CD4-positive, CD25-positive, alpha-beta regulatory T cell (primary cell): ENCODE measurements around the gene NDST1. TPM values are rescaled to one million over a fixed set of nuclear protein-coding genes. Genes with fewer than 3 reads are reported as not detected.

Experiments
- ATAC-seq, 2 donors: fragments of 150-1000 bp; cut with Tn5 transposase; one replicate each; pipeline ENCODE4 v1.10.0; 2021; ENCODE audit warnings: low read depth in 2 of 2, moderate number of reproducible peaks in 2 of 2, moderate library complexity in 1 of 2
- DNase-seq, 3 donors: peaks; one replicate each; pipeline versions ENCODE4 v3.0.0 to v3.0.0-alpha.2; 2012 to 2022; ENCODE audit warnings: mixed read lengths in 1 of 3
- H3K27ac ChIP-seq: one replicate; pipeline ENCODE4 v1.7.0; 2013; ENCODE audit warnings: mild to moderate bottlenecking, low read length; ENCODE audit not compliant: insufficient read depth, poor library complexity, severe bottlenecking
- H3K27me3 ChIP-seq: one replicate; pipeline ENCODE4 v1.7.0; 2013; ENCODE audit warnings: low read length; ENCODE audit not compliant: control insufficient read depth, insufficient read depth
- H3K36me3 ChIP-seq: one replicate; pipeline ENCODE4 v1.7.0; 2013; ENCODE audit warnings: mild to moderate bottlenecking, low read length, moderate library complexity; ENCODE audit not compliant: control insufficient read depth, insufficient read depth
- H3K4me1 ChIP-seq: 2 replicates; pipeline ENCODE4 v1.7.0; 2013; ENCODE audit warnings: mild to moderate bottlenecking, low read length; ENCODE audit not compliant: insufficient read depth, control insufficient read depth, poor library complexity, severe bottlenecking
- H3K4me3 ChIP-seq: one replicate; pipeline ENCODE4 v1.7.0; 2013; ENCODE audit warnings: low read depth, mild to moderate bottlenecking, low read length, moderate library complexity
- H3K9me3 ChIP-seq, 2 experiments: 1 replicate in 1 of 2; 2 replicates in 1 of 2; pipeline ENCODE4 v1.7.0; 2013; ENCODE audit warnings: low read length in 2 of 2, mild to moderate bottlenecking in 1 of 2, moderate library complexity in 1 of 2; ENCODE audit not compliant: control insufficient read depth in 2 of 2
- H3K27ac Mint-ChIP-seq, 3 donors: one replicate each; pipeline ENCODE4 v1.8.0; 2020 to 2022; ENCODE audit warnings: mild to moderate bottlenecking in 3 of 3, mixed read lengths in 3 of 3, moderate library complexity in 2 of 3
- H3K27me3 Mint-ChIP-seq: one replicate; pipeline ENCODE4 v1.8.0; 2022; ENCODE audit warnings: mild to moderate bottlenecking, mixed read lengths
- H3K36me3 Mint-ChIP-seq: one replicate; pipeline ENCODE4 v1.8.0; 2020; ENCODE audit warnings: mixed read lengths
- H3K4me1 Mint-ChIP-seq, 4 donors: one replicate each; pipeline ENCODE4 v1.8.0; 2020 to 2022; ENCODE audit warnings: mixed read lengths in 4 of 4, mild to moderate bottlenecking in 1 of 4
- H3K4me3 Mint-ChIP-seq, 4 donors: one replicate each; pipeline ENCODE4 v1.8.0; 2020 to 2022; ENCODE audit warnings: mild to moderate bottlenecking in 4 of 4, mixed read lengths in 4 of 4, moderate library complexity in 3 of 4
- H3K9me3 Mint-ChIP-seq, 7 donors: one replicate each; pipeline ENCODE4 v1.8.0; 2020 to 2022; ENCODE audit warnings: mixed read lengths in 7 of 7, mild to moderate bottlenecking in 3 of 7, moderate library complexity in 2 of 7
- polyA plus RNA-seq, 4 donors: library from polyadenylated mRNA; unstranded; fragments of 300-500 nt; fragmentation: Illumina TruSeq; gene quantifications; one replicate each; pipeline ENCODE4 v1.2.3, GENCODE V29; 2021
- total RNA-seq: library from RNA; stranded (reverse); gene quantifications from one replicate; pipeline ENCODE4 v1.2.3, GENCODE V29; 2022

The NDST1 gene
- total and polyA plus RNA-seq, 5 donors from 2014 or later, result 2.4 TPM; not detected in 4

GRCh38 chr5:150511578-150512367 lies 3.8 kb downstream of the NDST1 start:
- Mint-ChIP-seq H3K9me3 (peaks cover 0 to 2% (median 0%) of the 10 kb centered on the region in 7 donors), H3K4me3 (no peak overlapping the region), H3K27me3 (peaks cover 5% of the 10 kb centered on the region), H3K36me3 (no peaks in the 10 kb centered on the region), H3K27ac (no peak overlapping the region), H3K4me1 (no peaks in the 10 kb centered on the region)
- Histone ChIP-seq H3K4me1 (no peaks in the 10 kb centered on the region), H3K36me3 (no peaks in the 10 kb centered on the region), H3K9me3 (no peaks in the 10 kb centered on the region), H3K4me3 (no peak overlapping the region), H3K27ac (no peak overlapping the region), H3K27me3 (no peaks in the 10 kb centered on the region)
- ATAC-seq (no peak), DNase-seq (no peak)

- ATAC-seq, result no peak
- H3K4me1 ChIP-seq, result no peaks in the 10 kb centered on the region
- H3K9me3 ChIP-seq, result no peaks in the 10 kb centered on the region
- Mint-ChIP-seq H3K27ac (no peak overlapping the region), H3K36me3 (no peaks in the 10 kb centered on the region), H3K4me1 (no peaks in the 10 kb centered on the region), H3K9me3 (peaks cover 0 to 2% (median 0%) of the 10 kb centered on the region in 7 donors), H3K27me3 (peaks cover 5% of the 10 kb centered on the region), H3K4me3 (no peak overlapping the region)
- no peak overlapping the region for H3K27ac ChIP-seq
- no peaks in the 10 kb centered on the region for H3K27me3 ChIP-seq
- no peaks in the 10 kb centered on the region for H3K36me3 ChIP-seq
- H3K4me3 ChIP-seq, result no peak overlapping the region
- no peak for DNase-seq
Observed at GRCh38 chr5:150512368-150512747, 4.4 kb downstream of the NDST1 start.

- no peak overlapping the region for H3K27ac Mint-ChIP-seq
- Histone ChIP-seq H3K36me3 (no peaks in the 10 kb centered on the region), H3K4me3 (no peak overlapping the region), H3K9me3 (no peaks in the 10 kb centered on the region), H3K27ac (no peak overlapping the region), H3K4me1 (no peaks in the 10 kb centered on the region), H3K27me3 (no peaks in the 10 kb centered on the region)
- H3K27me3 Mint-ChIP-seq, result peaks cover 5% of the 10 kb centered on the region
- no peak overlapping the region for H3K4me3 Mint-ChIP-seq
- ATAC-seq, result no peak
- H3K9me3 Mint-ChIP-seq, result peaks cover 0 to 2% (median 0%) of the 10 kb centered on the region in 7 donors
- DNase-seq, result no peak
- H3K36me3 Mint-ChIP-seq, result no peaks in the 10 kb centered on the region
- no peaks in the 10 kb centered on the region for H3K4me1 Mint-ChIP-seq
Observed at GRCh38 chr5:150513375-150514309, 5.7 kb downstream of the NDST1 start.

GRCh38 chr5:150514708-150515211 lies 6.8 kb downstream of the NDST1 start:
- no peaks in the 10 kb centered on the region for H3K27me3 ChIP-seq

GRCh38 chr5:150515446-150515845 lies 7.5 kb downstream of the NDST1 start:
- no peak overlapping the region for H3K4me3 ChIP-seq
- no peaks in the 10 kb centered on the region for H3K4me1 ChIP-seq
- Mint-ChIP-seq H3K9me3 (peaks cover 0 to 2% (median 0%) of the 10 kb centered on the region in 7 donors), H3K4me3 (no peak overlapping the region), H3K27ac (no peak overlapping the region), H3K36me3 (no peaks in the 10 kb centered on the region), H3K4me1 (no peaks in the 10 kb centered on the region), H3K27me3 (peaks cover 5% of the 10 kb centered on the region)
- ATAC-seq (no peak), DNase-seq (no peak)
- no peaks in the 10 kb centered on the region for H3K27me3 ChIP-seq
- no peaks in the 10 kb centered on the region for H3K36me3 ChIP-seq
- no peaks in the 10 kb centered on the region for H3K9me3 ChIP-seq
- no peak overlapping the region for H3K27ac ChIP-seq

More at GRCh38 chr5:150514708-150515211, 6.8 kb downstream of the NDST1 start:
- peaks cover 0 to 2% (median 0%) of the 10 kb centered on the region in 7 donors for H3K9me3 Mint-ChIP-seq
- Histone ChIP-seq H3K4me3 (no peak overlapping the region), H3K9me3 (no peaks in the 10 kb centered on the region), H3K4me1 (no peaks in the 10 kb centered on the region), H3K36me3 (no peaks in the 10 kb centered on the region), H3K27ac (no peak overlapping the region)
- no peaks in the 10 kb centered on the region for H3K36me3 Mint-ChIP-seq
- H3K4me3 Mint-ChIP-seq, result no peak overlapping the region
- H3K27me3 Mint-ChIP-seq, result peaks cover 5% of the 10 kb centered on the region
- no peak for ATAC-seq
- no peak for DNase-seq
- no peaks in the 10 kb centered on the region for H3K4me1 Mint-ChIP-seq
- H3K27ac Mint-ChIP-seq, result no peak overlapping the region

GRCh38 chr5:150516011-150516410 lies 8.1 kb downstream of the NDST1 start:
- Mint-ChIP-seq H3K36me3 (no peaks in the 10 kb centered on the region), H3K27ac (no peak overlapping the region), H3K4me3 (no peak overlapping the region), H3K27me3 (peaks cover 5% of the 10 kb centered on the region), H3K9me3 (peaks cover 0 to 2% (median 0%) of the 10 kb centered on the region in 7 donors), H3K4me1 (no peaks in the 10 kb centered on the region)
- Histone ChIP-seq H3K4me3 (no peak overlapping the region), H3K27ac (no peak overlapping the region), H3K4me1 (no peaks in the 10 kb centered on the region), H3K36me3 (no peaks in the 10 kb centered on the region), H3K27me3 (no peaks in the 10 kb centered on the region), H3K9me3 (no peaks in the 10 kb centered on the region)
- DNase-seq (no peak), ATAC-seq (no peak)

GRCh38 chr5:150517272-150518152 lies 9.6 kb downstream of the NDST1 start:
- Histone ChIP-seq H3K4me3 (no peak overlapping the region), H3K27ac (no peak overlapping the region), H3K4me1 (no peaks in the 10 kb centered on the region), H3K27me3 (no peaks in the 10 kb centered on the region), H3K9me3 (no peaks in the 10 kb centered on the region), H3K36me3 (no peaks in the 10 kb centered on the region)
- no peaks in the 10 kb centered on the region for H3K4me1 Mint-ChIP-seq
- DNase-seq (no peak), ATAC-seq (no peak)
- no peaks in the 10 kb centered on the region for H3K36me3 Mint-ChIP-seq
- no peak overlapping the region for H3K27ac Mint-ChIP-seq
- peaks cover 5% of the 10 kb centered on the region for H3K27me3 Mint-ChIP-seq
- peaks cover 0 to 2% (median 0%) of the 10 kb centered on the region in 7 donors for H3K9me3 Mint-ChIP-seq
- no peak overlapping the region for H3K4me3 Mint-ChIP-seq
